Mucosa of stomach (tissue), 1 donor: ENCODE data around the gene CEP131.

ENCODE experiments used
- H3K27me3 ChIP-seq: one replicate; pipeline ENCODE4 v1.7.0; 2013; ENCODE audit warnings: mild to moderate bottlenecking, low read length; ENCODE audit not compliant: control insufficient read depth, insufficient read depth
- H3K36me3 ChIP-seq: one replicate; pipeline ENCODE4 v1.7.0; 2013; ENCODE audit warnings: low read length; ENCODE audit not compliant: control insufficient read depth, insufficient read depth
- H3K4me1 ChIP-seq: one replicate; pipeline ENCODE4 v1.7.0; 2013; ENCODE audit warnings: mild to moderate bottlenecking, low read length; ENCODE audit not compliant: control insufficient read depth, insufficient read depth
- H3K4me3 ChIP-seq: one replicate; pipeline ENCODE4 v1.7.0; 2013; ENCODE audit warnings: low read length
- H3K9ac ChIP-seq: one replicate; pipeline ENCODE4 v1.7.0; 2013; ENCODE audit warnings: mild to moderate bottlenecking, low read length, moderate library complexity
- H3K9me3 ChIP-seq: one replicate; pipeline ENCODE4 v1.7.0; 2013; ENCODE audit warnings: mild to moderate bottlenecking, low read length, moderate library complexity; ENCODE audit not compliant: control insufficient read depth
- donor health status: Pancreatic carcinoma.

The CEP131 gene

DNA sequence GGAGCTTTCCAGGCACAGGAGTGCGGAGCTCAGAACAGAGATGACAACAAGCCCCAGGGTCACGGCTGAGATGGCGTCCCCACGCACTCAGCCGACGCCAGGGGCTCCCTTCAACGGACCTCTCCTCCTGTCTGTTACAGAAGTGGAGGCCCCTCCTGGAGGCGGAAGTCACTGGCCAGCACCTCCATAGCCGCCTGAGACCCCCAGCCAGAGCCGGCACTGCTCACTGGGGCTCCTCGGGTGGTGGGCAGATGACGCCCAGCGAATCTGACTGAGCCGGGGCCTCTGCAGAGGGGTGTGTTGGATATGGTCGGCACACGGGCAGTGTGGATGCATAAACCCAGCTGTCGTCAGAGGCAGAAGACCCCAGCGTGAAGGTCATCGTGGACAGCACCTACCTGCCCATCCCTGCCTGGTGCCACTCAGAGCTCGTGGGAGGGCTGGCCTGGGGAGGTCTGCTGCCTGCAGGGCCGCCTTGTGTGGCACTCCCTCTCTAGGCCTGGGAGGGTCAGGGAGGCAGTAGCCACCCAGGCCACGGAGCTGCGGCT lies 36.4 kb upstream of the CEP131 start:
- peaks cover 13% of the 10 kb centered on the region for H3K36me3 ChIP-seq
- H3K27me3 ChIP-seq = no peaks in the 10 kb centered on the region
- H3K4me3 ChIP-seq = no peak overlapping the region
- H3K9me3 ChIP-seq = no peaks in the 10 kb centered on the region
- no peak overlapping the region for H3K9ac ChIP-seq
- H3K4me1 ChIP-seq = peaks cover 11% of the 10 kb centered on the region

- Histone ChIP-seq H3K27me3 (no peaks in the 10 kb centered on the region), H3K4me1 (peaks cover 11% of the 10 kb centered on the region), H3K9ac (no peak overlapping the region), H3K9me3 (no peaks in the 10 kb centered on the region), H3K4me3 (no peak overlapping the region), H3K36me3 (peaks cover 13% of the 10 kb centered on the region)
Measured at GRCh38 chr17:81258292-81258691, 35.5 kb upstream of the CEP131 start.

GRCh38 chr17:81257533-81257932 lies 34.8 kb upstream of the CEP131 start:
- H3K36me3 ChIP-seq = peaks cover 13% of the 10 kb centered on the region
- no peak overlapping the region for H3K4me3 ChIP-seq
- peaks cover 11% of the 10 kb centered on the region for H3K4me1 ChIP-seq
- H3K27me3 ChIP-seq = no peaks in the 10 kb centered on the region
- no peaks in the 10 kb centered on the region for H3K9me3 ChIP-seq
- no peak overlapping the region for H3K9ac ChIP-seq

GRCh38 chr17:81256616-81257015 lies 33.9 kb upstream of the CEP131 start:
- H3K9ac ChIP-seq = no peak overlapping the region
- no peak overlapping the region for H3K4me3 ChIP-seq
- H3K27me3 ChIP-seq = no peaks in the 10 kb centered on the region
- peaks cover 11% of the 10 kb centered on the region for H3K4me1 ChIP-seq
- H3K36me3 ChIP-seq = peaks cover 13% of the 10 kb centered on the region
- no peaks in the 10 kb centered on the region for H3K9me3 ChIP-seq

GRCh38 chr17:81254955-81255717 lies 32.4 kb upstream of the CEP131 start:
- no peaks in the 10 kb centered on the region for H3K27me3 ChIP-seq
- H3K4me3 ChIP-seq = no peak overlapping the region
- no peaks in the 10 kb centered on the region for H3K9me3 ChIP-seq
- no peak overlapping the region for H3K9ac ChIP-seq
- peaks cover 11% of the 10 kb centered on the region for H3K4me1 ChIP-seq
- H3K36me3 ChIP-seq = peaks cover 5% of the 10 kb centered on the region

- H3K9ac ChIP-seq = no peak overlapping the region
- H3K4me3 ChIP-seq = no peak overlapping the region
- H3K4me1 ChIP-seq = peaks cover 11% of the 10 kb centered on the region
- H3K27me3 ChIP-seq = no peaks in the 10 kb centered on the region
- H3K9me3 ChIP-seq = no peaks in the 10 kb centered on the region
- peaks cover 6% of the 10 kb centered on the region for H3K36me3 ChIP-seq
Measured at GRCh38 chr17:81253358-81254131, 30.8 kb upstream of the CEP131 start.

DNA sequence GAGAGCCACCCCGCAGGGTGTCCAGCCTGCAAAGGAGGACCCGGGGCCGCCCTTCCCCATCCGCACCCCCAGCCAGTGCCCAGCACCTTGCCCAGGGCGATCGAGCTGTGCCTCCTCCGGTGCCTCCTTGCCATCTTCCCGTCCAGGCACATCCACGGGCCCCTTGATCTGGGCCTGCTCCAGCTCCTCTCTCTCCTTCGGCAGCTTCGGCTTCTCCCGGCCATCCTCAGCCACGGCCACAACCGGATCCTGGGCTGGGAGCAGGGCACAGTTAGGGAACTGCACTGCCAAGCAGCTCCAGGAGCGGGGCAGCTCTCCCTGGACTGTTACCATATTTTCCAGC lies 30.2 kb upstream of the CEP131 start:
- Histone ChIP-seq H3K4me1 (peaks cover 11% of the 10 kb centered on the region), H3K4me3 (no peak overlapping the region), H3K9me3 (no peaks in the 10 kb centered on the region), H3K9ac (no peak overlapping the region), H3K27me3 (no peaks in the 10 kb centered on the region), H3K36me3 (peaks cover 6% of the 10 kb centered on the region)

DNA sequence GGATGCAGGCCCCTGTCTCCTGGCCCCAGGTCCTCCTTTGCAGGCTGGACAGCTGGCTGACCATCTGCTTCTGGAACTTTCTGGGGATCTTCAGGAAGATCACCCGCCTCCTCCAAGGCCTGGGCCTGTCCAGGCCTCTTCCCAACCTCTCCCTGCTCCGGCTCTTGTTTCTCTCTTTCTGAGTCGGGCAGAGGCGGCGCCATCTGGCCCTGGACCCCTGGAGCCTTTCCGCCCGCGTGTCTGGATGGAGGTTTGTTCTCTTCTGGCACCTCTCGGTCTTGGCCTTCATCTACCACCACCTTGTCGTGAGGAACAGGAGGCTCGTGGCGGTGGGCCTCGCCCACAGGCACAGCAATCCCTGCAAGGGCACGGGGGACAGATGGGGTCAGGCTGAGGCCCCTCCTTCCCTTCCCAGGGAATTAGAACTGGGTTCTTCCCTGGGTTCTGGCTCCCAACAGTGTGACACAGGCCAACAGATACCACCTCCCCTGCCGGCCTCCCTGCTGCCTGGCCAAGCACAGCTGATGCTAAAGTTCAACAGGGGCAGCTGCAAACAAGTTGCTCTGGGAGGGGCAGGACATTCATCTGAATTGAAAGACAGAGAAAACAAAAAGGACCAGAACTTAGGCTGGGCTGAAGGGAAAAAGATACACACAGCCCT lies 29.7 kb upstream of the CEP131 start:
- Histone ChIP-seq H3K4me1 (peaks cover 11% of the 10 kb centered on the region), H3K27me3 (no peaks in the 10 kb centered on the region), H3K36me3 (peaks cover 6% of the 10 kb centered on the region), H3K9me3 (no peaks in the 10 kb centered on the region), H3K9ac (no peak overlapping the region), H3K4me3 (no peak overlapping the region)

- H3K27me3 ChIP-seq = no peaks in the 10 kb centered on the region
- H3K9me3 ChIP-seq = no peaks in the 10 kb centered on the region
- peaks cover 6% of the 10 kb centered on the region for H3K36me3 ChIP-seq
- no peak overlapping the region for H3K4me3 ChIP-seq
- H3K4me1 ChIP-seq = peaks cover 11% of the 10 kb centered on the region
- H3K9ac ChIP-seq = no peak overlapping the region
Measured at GRCh38 chr17:81251709-81252301, 29.0 kb upstream of the CEP131 start.

GRCh38 chr17:81251094-81251708 lies 28.4 kb upstream of the CEP131 start:
- peaks cover 11% of the 10 kb centered on the region for H3K4me1 ChIP-seq
- H3K4me3 ChIP-seq = no peak overlapping the region
- H3K36me3 ChIP-seq = peaks cover 6% of the 10 kb centered on the region
- H3K27me3 ChIP-seq = no peaks in the 10 kb centered on the region
- H3K9ac ChIP-seq = no peak overlapping the region
- H3K9me3 ChIP-seq = no peaks in the 10 kb centered on the region

- Histone ChIP-seq H3K9me3 (no peaks in the 10 kb centered on the region), H3K9ac (no peak overlapping the region), H3K4me1 (peaks cover 10% of the 10 kb centered on the region), H3K36me3 (peaks cover 6% of the 10 kb centered on the region), H3K4me3 (no peak overlapping the region), H3K27me3 (no peaks in the 10 kb centered on the region)
Measured at GRCh38 chr17:81250286-81251093, 27.7 kb upstream of the CEP131 start.
